GM21723 (cell line): ENCODE measurements around the gene KHK.
A peak's percentile ranks its signal among the peaks of the same experiment; 100 is the strongest.

Experiments
- ATAC-seq: cut with Tn5 transposase; IDR thresholded peaks from one replicate; pipeline ENCODE4 v1.9.1; 2021; ENCODE audit warnings: mild to moderate bottlenecking, moderate library complexity; ENCODE audit not compliant: unreplicated experiment

Gene KHK

GRCh38 chr2:27080603-27080936, 6.0 kb upstream of the KHK start:
- ATAC-seq = no peak

GRCh38 chr2:27081984-27082772, 4.4 kb upstream of the KHK start:
- no peak for ATAC-seq

- no peak for ATAC-seq
Observed at GRCh38 chr2:27082773-27083409, 3.7 kb upstream of the KHK start.

GRCh38 chr2:27083410-27084296, 2.9 kb upstream of the KHK start:
- ATAC-seq = no peak

- no peak for ATAC-seq
Observed at GRCh38 chr2:27084297-27085061, 2.1 kb upstream of the KHK start.

GRCh38 chr2:27085062-27085672, 1.4 kb upstream of the KHK start:
- no peak for ATAC-seq

GRCh38 chr2:27085673-27086089, 891 bp upstream of the KHK start:
- peak; percentile 0 for ATAC-seq

- ATAC-seq = peak; percentile 76
Observed at GRCh38 chr2:27086090-27086723, 365 bp upstream of the KHK start.

GRCh38 chr2:27087823-27088410, 1.3 kb downstream of the KHK start:
- no peak for ATAC-seq

GRCh38 chr2:27088634-27089033, 2.1 kb downstream of the KHK start:
- ATAC-seq = no peak

GRCh38 chr2:27089111-27089954, 2.8 kb downstream of the KHK start:
- ATAC-seq = no peak

- no peak for ATAC-seq
Observed at GRCh38 chr2:27091746-27092695, 5.4 kb downstream of the KHK start.

- ATAC-seq = no peak
Observed at GRCh38 chr2:27092696-27093429, 6.3 kb downstream of the KHK start.

GRCh38 chr2:27093430-27094352, 7.1 kb downstream of the KHK start:
- no peak for ATAC-seq

- ATAC-seq = no peak
Observed at GRCh38 chr2:27094353-27094984, 7.9 kb downstream of the KHK start.

- no peak for ATAC-seq
Observed at GRCh38 chr2:27095427-27095744, 8.8 kb downstream of the KHK start.
